Endothelial cell of umbilical vein (primary cell): ENCODE results near the gene FAM114A2. TPM values are rescaled to one million over a fixed set of nuclear protein-coding genes. Genes with fewer than 3 reads are reported as not detected.

Experiments used
- BruUV-seq: library from RNA; stranded (reverse); fragments of 400-500 nt; replicated peaks from 2 replicates; lab custom pipeline; 2021; lab: Mats Ljungman, UMichigan
- CTCF ChIA-PET: fragments of 300-600, 350-600 bp; sonication (Branson Sonifier 250); formaldehyde crosslinking; loops from one replicate; lab custom pipeline; 2021; ENCODE audit warnings: antibody characterized with exemption, inconsistent platforms; lab: Charles Lee
- POLR2A ChIA-PET: fragments of 300-600, 350-600 bp; sonication (Branson Sonifier 250); formaldehyde crosslinking; loops from one replicate; lab custom pipeline; 2021; ENCODE audit warnings: antibody characterized with exemption, inconsistent platforms; lab: Charles Lee
- DNase-seq: peaks from one replicate; pipeline ENCODE4 v3.0.0-alpha.2; 2011; ENCODE audit warnings: low read depth, low spot score
- FAIRE-seq: peaks from 2 replicates; lab custom pipeline; 2011; peaks lifted over from hg19 to GRCh38; lab: Jason Lieb, UNC
- H2AFZ ChIP-seq: 2 replicates; pipeline ENCODE4 v1.6.0; 2012; ENCODE audit warnings: low read depth, low read length, control low read depth, inconsistent platforms
- H3K27ac ChIP-seq: 2 replicates; pipeline ENCODE4 v1.5.1; 2011; ENCODE audit warnings: low read depth, mild to moderate bottlenecking, control low read depth, low read length, moderate library complexity; ENCODE audit not compliant: insufficient read depth
- H3K27me3 ChIP-seq, 2 experiments: 2 replicates each; pipeline versions ENCODE4 v1.6.0 to v1.6.1; 2011; ENCODE audit warnings: low read length in 2 of 2, mixed read lengths in 1 of 2; ENCODE audit not compliant: control insufficient read depth in 2 of 2, insufficient read depth in 2 of 2
- H3K36me3 ChIP-seq, 2 experiments: 2 replicates in 1 of 2; 3 replicates in 1 of 2; pipeline ENCODE4 v1.5.1; 2011; ENCODE audit warnings: low read length in 2 of 2, mild to moderate bottlenecking in 1 of 2, moderate library complexity in 1 of 2; ENCODE audit not compliant: control insufficient read depth in 2 of 2, insufficient read depth in 2 of 2; ENCODE audit errors: extremely low read depth in 1 of 2
- H3K4me1 ChIP-seq: 3 replicates; pipeline ENCODE4 v1.5.1; 2011; ENCODE audit warnings: mild to moderate bottlenecking, low read length; ENCODE audit not compliant: control insufficient read depth, insufficient read depth; ENCODE audit errors: extremely low read depth
- H3K4me2 ChIP-seq: 2 replicates; pipeline ENCODE4 v1.6.1; 2011; ENCODE audit warnings: low read length, control low read depth, mixed read lengths; ENCODE audit not compliant: insufficient read depth
- H3K4me3 ChIP-seq, 3 experiments: fragments of 200-600 bp in 1 of 3; sonication (generic), shearing (Covaris generic) in 1 of 3; replicated peaks in 1 of 3; 2 replicates each; pipeline ENCODE4 v1.5.1; 2011 to 2016; ENCODE audit warnings: control low read depth in 3 of 3, low read length in 3 of 3, mild to moderate bottlenecking in 2 of 3, inconsistent platforms in 1 of 3, low read depth in 1 of 3, moderate library complexity in 1 of 3; ENCODE audit not compliant: insufficient read depth in 1 of 3
- H3K79me2 ChIP-seq: 2 replicates; pipeline ENCODE4 v1.6.0; 2012; ENCODE audit warnings: low read length, inconsistent platforms; ENCODE audit not compliant: control insufficient read depth, insufficient read depth
- H3K9ac ChIP-seq: replicated peaks from 2 replicates; pipeline ENCODE3; 2011; ENCODE audit warnings: low read length, control low read depth; ENCODE audit not compliant: insufficient read depth; ENCODE audit errors: extremely low read depth
- H3K9me1 ChIP-seq: replicated peaks from 3 replicates; pipeline ENCODE4 v1.6.0; 2011; ENCODE audit warnings: mild to moderate bottlenecking, low read length; ENCODE audit not compliant: control insufficient read depth, insufficient read depth; ENCODE audit errors: extremely low read depth
- H3K9me3 ChIP-seq: replicated peaks from 2 replicates; pipeline ENCODE4 v1.5.1; 2012; ENCODE audit warnings: low read length, inconsistent platforms; ENCODE audit not compliant: control insufficient read depth, insufficient read depth
- H4K20me1 ChIP-seq: replicated peaks from 2 replicates; pipeline ENCODE3; 2011; ENCODE audit warnings: mild to moderate bottlenecking, low read length; ENCODE audit not compliant: control insufficient read depth, insufficient read depth; ENCODE audit errors: extremely low read depth
- CTCF ChIP-seq, 2 donors: IDR thresholded peaks; 1 replicate in 1 of 2; 2 replicates in 1 of 2; pipeline ENCODE4 v1.5.1; 2011; ENCODE audit warnings: low read length in 2 of 2, mild to moderate bottlenecking in 2 of 2, moderate library complexity in 2 of 2, control low read depth in 1 of 2, inconsistent platforms in 1 of 2, low read depth in 1 of 2; ENCODE audit not compliant: insufficient read depth in 1 of 2; ENCODE audit errors: extremely low read depth in 1 of 2
- EZH2 ChIP-seq: IDR thresholded peaks from 2 replicates; pipeline ENCODE4 v1.6.1; 2012; ENCODE audit warnings: borderline replicate concordance, low read depth, mild to moderate bottlenecking, moderate library complexity, low read length, inconsistent platforms; ENCODE audit not compliant: severe bottlenecking
- FOS ChIP-seq: IDR thresholded peaks from 2 replicates; pipeline ENCODE4 v1.6.1; 2011; ENCODE audit warnings: mild to moderate bottlenecking, low read length, moderate library complexity, borderline replicate concordance; ENCODE audit not compliant: insufficient read depth
- GATA2 ChIP-seq: IDR thresholded peaks from 2 replicates; pipeline ENCODE4 v1.7.0; 2011; ENCODE audit warnings: low read depth, mild to moderate bottlenecking, moderate library complexity, mixed read lengths, low read length; ENCODE audit not compliant: insufficient read length, insufficient read depth
- JUN ChIP-seq: IDR thresholded peaks from 2 replicates; pipeline ENCODE4 v1.6.1; 2011; ENCODE audit warnings: borderline replicate concordance, low read depth; ENCODE audit not compliant: insufficient read length, insufficient read depth
- MAX ChIP-seq: IDR thresholded peaks from 2 replicates; pipeline ENCODE4 v1.6.1; 2011; ENCODE audit not compliant: insufficient read depth, insufficient read length
- POLR2A ChIP-seq: IDR thresholded peaks from 2 replicates; pipeline ENCODE4 v1.6.1; 2012; ENCODE audit warnings: low read depth, mild to moderate bottlenecking, control low read depth, low read length
- dilution Hi-C: fragments of 300-500 bp; cut with MboI; formaldehyde crosslinking; loops from one replicate; pipeline ENCODE4 v1.15.0; 2019; ENCODE audit warnings: low sequenced_read_pairs; ENCODE audit not compliant: extremely low pct_ligation_motif_present
- intact Hi-C: fragments of 100-400 bp; cut with micrococcal nuclease; formaldehyde crosslinking; loops from one replicate; pipeline ENCODE4 v1.10.0; 2022
- polyA plus RNA-seq, 4 experiments: library from polyadenylated mRNA; depleted of rRNA in 3 of 4; stranded (reverse) in 3 of 4; unstranded in 1 of 4; fragments of >200 nt; gene quantifications; 2 replicates each; pipeline versions ENCODE4 v1.2.1 to v1.2.3, GENCODE V29; 2011 to 2012; ENCODE audit warnings: missing spikeins in 1 of 4
- total RNA-seq: library from RNA; stranded (reverse); gene quantifications from 2 replicates; pipeline ENCODE4 v1.2.3, GENCODE V29; 2021

Gene FAM114A2
- total and polyA plus RNA-seq, 2 donors (not counting 3 experiments of a cell fraction or from before 2014, with no cell fraction given), result 9.6 to 31.3 TPM

- dilution Hi-C loops (no loop called here), intact Hi-C loops (loop anchor here (1.0 to 10.0 kb wide), 2 partner anchors 404 to 712 kb away; partner anchors contain the start of gene LARP1)
- peaks cover 49% of the 10 kb centered on the region for H3K79me2 ChIP-seq
- H3K27me3 ChIP-seq, result no peaks in the 10 kb centered on the region
- peak; percentile 86 for DNase-seq
- H3K9ac ChIP-seq, result peak overlapping the region; percentile 28
- no TSS peak for BruUV-seq
- no peaks in the 10 kb centered on the region for H3K9me3 ChIP-seq
- H3K27ac ChIP-seq, result peak overlapping the region; percentile 24
- peak; percentile 78 for FAIRE-seq
- H2AFZ ChIP-seq, result no peak overlapping the region
- no peaks in the 10 kb centered on the region for H3K9me1 ChIP-seq
- peak overlapping the region; percentile 59 for H3K4me2 ChIP-seq
- CTCF ChIA-PET, result interaction anchor here (0.6 to 1.4 kb wide), 6 partner anchors 13 to 362 kb away, joined by 3 to 5 read pairs (median 3); no protein-coding TSS in a partner anchor
- peak overlapping the region in 1 of 3 experiments; percentile 37 for H3K4me3 ChIP-seq
- peaks cover 25% of the 10 kb centered on the region for H3K4me1 ChIP-seq
- no peak for TF ChIP-seq CTCF (IDR thresholded peaks at IDR 0.05; ENCODE audit: extremely low read depth in 1 of 2, insufficient read depth in 1 of 2, low read depth in 1 of 2, low read length in 2 of 2)
- no peak for TF ChIP-seq EZH2
- peak; percentile 74 for TF ChIP-seq JUN
- no peak for TF ChIP-seq MAX
- TF ChIP-seq FOS, result peak; percentile 60
- TF ChIP-seq GATA2, result no peak
- no peak for TF ChIP-seq POLR2A
- H4K20me1 ChIP-seq, result peaks cover 7% of the 10 kb centered on the region
- POLR2A ChIA-PET, result no interaction called here
- no peaks in the 10 kb centered on the region for H3K36me3 ChIP-seq
These were observed 4.1 kb upstream of the FAM114A2 start for GRCh38 chr5:154042766-154043165.
